GM21381 (cell line): Measurements from ENCODE around the gene RFTN1.

Source experiments
- ATAC-seq: cut with Tn5 transposase; IDR thresholded peaks from one replicate; pipeline ENCODE4 v1.9.1; 2021; ENCODE audit warnings: mild to moderate bottlenecking, moderate library complexity; ENCODE audit not compliant: unreplicated experiment

Gene RFTN1

DNA sequence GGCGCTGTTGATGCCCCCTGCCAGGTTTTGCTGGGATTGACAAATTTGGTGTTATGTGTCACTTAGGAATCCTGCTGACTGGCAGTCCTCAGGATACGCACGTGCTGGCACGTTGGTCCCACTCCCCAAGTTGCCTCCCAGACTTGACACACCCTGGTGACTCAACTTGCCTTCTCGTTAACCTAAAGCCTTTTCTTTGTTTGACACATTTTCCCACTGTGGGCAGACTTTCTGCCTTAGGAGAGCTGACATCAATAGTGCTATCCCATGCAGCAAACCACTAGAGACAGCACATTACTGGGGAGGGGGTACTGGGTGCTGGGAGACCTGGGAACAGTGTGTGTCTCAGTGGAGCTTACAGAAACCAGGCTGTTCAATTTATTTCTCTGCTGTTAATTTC is 144.2 kb downstream of the RFTN1 start:
- no peak for ATAC-seq

GRCh38 chr3:16366581-16366980 is 146.9 kb downstream of the RFTN1 start:
- no peak for ATAC-seq

- ATAC-seq, result no peak
Observed at GRCh38 chr3:16365491-16366128, 147.9 kb downstream of the RFTN1 start.

DNA sequence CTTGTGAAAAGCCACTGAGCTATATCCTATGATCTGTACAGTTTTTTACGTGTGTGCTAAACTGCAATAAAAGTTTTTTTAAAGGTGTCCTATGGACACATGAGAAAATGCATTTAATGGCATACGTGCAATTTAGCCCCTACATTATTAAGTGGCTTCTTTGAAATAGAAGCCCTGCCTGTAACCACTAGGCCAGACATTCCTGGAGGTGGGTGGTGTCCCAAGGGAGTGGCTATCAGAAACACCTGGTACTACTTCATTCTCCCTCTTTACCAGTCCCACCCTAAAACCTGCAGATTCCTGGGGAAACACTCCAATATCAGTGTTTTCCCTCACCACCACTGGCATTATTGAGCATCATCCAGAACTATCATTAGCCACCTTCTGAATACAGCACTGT is 148.5 kb downstream of the RFTN1 start:
- ATAC-seq, result no peak

DNA sequence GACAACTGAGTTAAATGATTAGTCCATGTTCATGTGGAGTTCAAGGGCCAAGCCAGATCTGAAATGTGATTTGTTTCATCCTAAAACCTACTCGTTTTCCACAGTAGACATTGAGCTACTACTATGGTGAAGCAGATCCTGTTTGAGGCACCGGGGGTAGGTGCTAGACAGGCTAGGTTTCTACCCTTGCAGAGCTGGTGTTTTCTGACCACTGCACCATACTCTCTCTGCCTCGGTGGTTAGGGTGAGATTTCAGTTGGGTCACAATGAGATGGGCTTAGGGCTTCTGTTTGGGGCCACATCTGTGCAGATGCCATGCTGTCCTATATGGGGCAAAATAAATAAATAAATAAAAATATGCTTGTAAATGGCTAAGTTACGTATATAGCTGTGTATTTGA is 149.2 kb downstream of the RFTN1 start:
- ATAC-seq, result no peak

DNA sequence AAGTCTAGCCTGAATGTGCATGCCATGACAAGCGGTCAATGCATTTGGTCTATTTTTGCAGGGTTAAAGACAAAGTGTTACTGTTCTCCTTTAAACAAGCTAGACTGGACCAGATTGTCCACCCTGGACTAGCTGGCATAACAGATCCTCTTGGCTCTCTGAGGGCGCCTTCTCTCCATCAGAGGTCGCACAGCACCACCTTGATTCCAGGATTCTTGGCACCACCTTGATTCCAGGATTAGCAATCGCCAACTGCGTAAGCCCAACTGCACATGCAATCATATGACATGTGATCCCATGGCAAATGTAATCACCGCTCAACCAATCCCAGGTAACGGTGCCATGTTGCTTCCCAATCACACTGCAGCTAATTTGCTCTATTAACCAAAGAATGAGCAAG is 149.9 kb downstream of the RFTN1 start:
- no peak for ATAC-seq

GRCh38 chr3:16362770-16363169 is 150.7 kb downstream of the RFTN1 start:
- no peak for ATAC-seq

DNA sequence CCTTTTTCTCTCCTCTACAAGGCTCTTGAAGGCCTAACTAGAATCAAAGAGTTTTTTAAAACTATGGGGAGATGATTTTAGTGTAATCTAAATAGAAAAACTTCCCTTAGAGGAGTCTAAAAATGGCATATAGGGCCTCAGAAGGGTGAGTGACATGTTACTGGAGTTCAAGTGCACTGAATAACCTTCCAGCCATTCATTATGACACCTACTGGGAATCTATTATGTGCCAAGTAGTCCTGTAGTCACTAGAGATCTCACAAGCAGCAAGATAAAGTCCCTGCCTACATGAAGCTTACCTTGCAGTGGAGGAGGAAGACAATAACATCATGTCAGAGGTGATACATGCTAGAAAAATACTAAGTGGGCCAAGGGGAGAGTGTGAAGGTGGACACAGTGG is 152.4 kb downstream of the RFTN1 start:
- ATAC-seq, result no peak

DNA sequence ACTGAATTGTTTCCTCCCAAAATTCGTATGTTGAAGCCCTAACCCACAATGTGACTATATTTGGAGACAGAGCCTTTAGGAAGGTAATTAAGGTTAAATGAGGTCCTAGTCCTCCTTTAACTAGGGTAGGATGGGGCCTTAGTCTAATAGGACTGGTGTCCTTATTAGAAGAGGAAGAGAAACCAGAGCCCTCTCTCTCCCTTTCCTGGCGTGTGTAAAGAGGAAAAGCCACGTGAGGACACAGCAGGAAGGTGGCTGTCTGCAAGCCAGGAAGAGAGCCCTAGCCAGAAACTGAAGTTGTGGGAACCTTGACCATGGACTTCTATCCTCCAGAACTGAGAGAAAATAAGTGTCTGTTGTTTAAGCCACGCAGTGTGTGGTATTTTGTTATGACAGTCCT is 154.2 kb downstream of the RFTN1 start:
- ATAC-seq, result no peak

DNA sequence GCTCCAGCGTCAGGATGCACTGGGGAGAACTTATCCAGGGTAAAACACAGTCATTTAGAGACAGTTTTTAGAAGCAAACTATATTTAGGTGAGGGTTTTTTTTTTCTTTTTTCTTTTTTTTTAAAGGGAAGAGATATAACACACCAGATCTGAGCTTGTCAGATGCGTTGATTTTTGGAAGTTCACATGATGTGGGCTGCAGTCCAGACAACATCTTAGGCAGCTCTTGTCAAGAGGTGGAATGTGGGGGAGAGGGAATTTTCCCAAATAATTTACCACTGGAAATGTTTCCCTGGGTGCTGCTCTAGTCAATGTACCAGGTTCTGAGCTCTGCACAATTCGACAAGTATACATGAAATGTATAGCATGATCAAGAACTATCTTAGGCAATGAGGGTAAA is 155.2 kb downstream of the RFTN1 start:
- no peak for ATAC-seq

DNA sequence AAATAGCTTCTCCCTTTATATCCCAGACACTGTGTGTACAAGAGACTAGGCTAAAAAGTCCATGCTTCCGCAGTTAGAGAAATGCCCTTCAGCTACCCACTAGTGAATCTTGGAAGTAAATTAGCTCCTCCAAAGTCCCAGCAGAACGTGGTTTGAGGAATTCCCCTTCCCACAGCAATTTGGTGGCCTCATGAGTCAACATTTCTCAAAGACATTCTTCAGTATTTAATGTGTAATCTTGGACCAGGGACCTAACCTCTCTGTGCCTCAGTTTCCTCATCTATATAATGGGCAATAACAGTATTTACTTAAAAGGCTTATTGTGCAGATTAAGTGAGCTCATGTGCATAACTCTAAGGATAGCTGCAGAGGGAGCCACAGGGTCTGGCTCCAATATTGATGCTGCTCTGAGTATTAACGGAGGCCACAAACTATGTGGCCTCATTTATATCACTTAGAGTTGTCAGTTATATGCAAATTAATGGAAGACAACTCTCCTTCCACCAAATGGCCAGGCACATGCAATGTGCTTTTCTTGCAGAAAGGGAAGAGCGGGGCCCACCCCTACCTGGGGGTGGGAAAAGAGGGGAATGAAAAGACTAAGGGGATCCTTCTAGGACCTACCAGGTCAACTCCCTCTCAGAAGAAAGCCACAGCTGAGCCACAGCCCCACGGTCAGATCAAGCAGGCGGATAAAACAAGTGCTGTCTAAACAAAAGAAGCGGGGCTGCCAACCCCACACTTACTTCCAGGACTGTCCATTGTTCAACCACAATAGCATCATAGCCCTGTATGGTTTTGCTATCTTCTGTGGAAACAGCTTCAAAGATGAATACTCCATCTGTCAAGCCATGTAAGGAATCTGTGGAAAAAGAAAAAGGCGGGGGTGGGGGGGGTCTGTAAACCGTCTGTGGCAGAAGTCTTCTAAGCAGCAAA is 156.0 kb downstream of the RFTN1 start:
- ATAC-seq, result no peak

DNA sequence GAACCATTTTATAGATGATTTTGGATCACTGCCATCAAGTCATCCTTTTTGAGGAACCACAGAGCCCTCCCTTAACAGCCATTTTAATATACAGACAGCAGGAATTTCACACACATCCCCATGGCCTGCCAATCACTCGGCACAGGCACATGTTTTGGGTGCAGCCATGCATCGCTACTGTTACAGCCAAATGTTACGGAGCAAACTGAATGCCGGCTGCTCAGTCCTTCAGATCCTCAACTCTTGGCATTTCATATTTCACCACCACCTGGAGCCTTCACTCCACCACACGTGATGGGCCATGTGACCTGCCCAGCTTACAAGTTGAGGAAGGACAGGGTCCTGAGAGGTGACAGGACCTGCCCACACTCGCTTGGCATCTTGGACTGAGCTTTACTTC is 157.7 kb downstream of the RFTN1 start:
- ATAC-seq, result no peak

- ATAC-seq, result no peak
Observed at GRCh38 chr3:16354291-16354690, 159.2 kb downstream of the RFTN1 start.

GRCh38 chr3:16352428-16352827 is 161.1 kb downstream of the RFTN1 start:
- no peak for ATAC-seq

- ATAC-seq, result no peak
Observed at GRCh38 chr3:16350597-16351318, 162.7 kb downstream of the RFTN1 start.

DNA sequence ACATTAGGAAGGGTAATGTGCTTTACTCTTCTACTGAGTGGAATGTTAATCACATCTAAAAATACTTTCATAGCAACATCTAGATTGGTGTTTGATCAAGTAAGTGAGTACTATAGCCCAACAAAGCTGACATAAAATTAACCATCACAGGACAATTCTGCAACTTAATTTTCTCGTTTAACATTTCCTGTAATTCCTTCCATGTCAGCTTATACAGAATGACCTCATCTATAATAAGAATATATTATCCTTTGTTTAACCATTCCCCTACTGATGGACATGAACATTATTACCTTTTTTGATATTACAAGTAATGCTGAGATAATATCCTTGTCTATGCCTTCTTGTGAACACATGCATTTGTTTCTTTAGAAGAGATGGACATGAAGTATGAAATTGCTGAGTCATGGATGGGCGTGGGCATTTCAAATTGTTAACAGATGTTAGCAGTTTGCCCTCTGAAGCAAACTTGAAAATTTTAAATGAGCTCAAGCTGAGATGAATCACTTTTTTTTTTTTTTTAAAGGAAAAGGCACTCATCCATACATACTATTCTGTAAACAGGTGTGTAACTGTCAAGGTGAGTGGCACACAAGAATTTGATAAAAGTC is 163.4 kb downstream of the RFTN1 start:
- ATAC-seq, result no peak

DNA sequence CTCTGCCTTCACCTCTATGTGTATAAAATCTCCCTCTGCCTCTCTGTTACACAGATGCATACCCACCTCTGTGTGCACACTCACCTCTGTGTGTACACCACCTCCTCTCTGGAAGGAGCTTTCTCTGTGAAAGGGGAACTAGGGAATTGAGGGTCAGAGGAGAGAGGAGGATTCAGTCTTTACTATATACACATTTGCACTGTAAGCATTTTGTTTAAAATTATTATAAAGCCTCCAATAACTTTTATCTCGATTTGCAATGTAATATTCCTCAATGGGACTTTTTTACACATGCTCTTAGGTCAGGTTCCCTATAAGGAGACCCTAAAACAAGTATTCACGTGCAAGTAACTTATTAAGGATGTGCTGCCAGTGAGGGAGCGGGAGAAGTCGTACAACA is 166.0 kb downstream of the RFTN1 start:
- ATAC-seq, result no peak

- no peak for ATAC-seq
Observed at GRCh38 chr3:16346413-16347081, 167.0 kb downstream of the RFTN1 start.

- ATAC-seq, result no peak
Observed at GRCh38 chr3:16343101-16343500, 170.4 kb downstream of the RFTN1 start.

GRCh38 chr3:16338999-16339398 is 174.5 kb downstream of the RFTN1 start:
- no peak for ATAC-seq
